Measurements from ENCODE around the gene LRRC51. TPM values are rescaled to one million over a fixed set of nuclear protein-coding genes. Genes with fewer than 3 reads are reported as not detected.

Gene LRRC51
- total RNA-seq, 4 donors from 2014 or later: 5.1 to 77.4 (median 6.7) TPM

DNA sequence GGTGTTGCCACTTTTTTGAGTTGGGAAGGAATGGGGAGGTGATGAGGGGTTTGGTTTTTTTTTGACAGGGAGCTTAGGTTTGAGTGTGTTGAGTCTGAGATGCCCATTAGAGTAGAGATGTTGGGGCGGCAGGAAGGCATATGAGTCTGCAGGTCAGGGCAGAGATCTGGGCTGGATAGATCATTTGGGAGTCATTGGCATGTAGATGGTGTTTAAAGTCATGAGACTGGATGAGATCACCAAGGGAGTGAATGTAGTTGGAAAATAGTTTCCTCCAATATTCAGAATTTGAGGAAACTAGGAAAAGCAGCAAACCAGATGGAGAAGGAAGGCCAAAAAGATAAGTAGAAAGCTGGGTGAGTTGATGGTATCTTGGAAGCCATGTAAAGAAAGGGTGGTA lies 33.9 kb downstream of the LRRC51 start:
- intact Hi-C loops (cut with DNase I; ENCODE audit: low total_unique reads): no loop called here
- Histone ChIP-seq H3K4me1 (peaks cover 0 to 17% (median 8%) of the 10 kb centered on the region in 4 donors), H3K27me3 (no peaks in the 10 kb centered on the region), H3K4me3 (no peak overlapping the region), H3K9me3 (no peaks in the 10 kb centered on the region), H3K36me3 (no peaks in the 10 kb centered on the region), H3K27ac (no peak overlapping the region)
- DNase-seq: no peak
- WGBS, 2 donors (ENCODE audit: low coverage in 1 of 2): 91 to 100% methylated on average over 1 of the region's 1 CpG
- in situ Hi-C loops (cut with MboI; ENCODE audit: low pct_ligation_motif_present in 1 of 4, low pct_unique_long_range_greater_than_20kb in 1 of 4, low sequenced_read_pairs in 3 of 4): no loop called here
- TF ChIP-seq POLR2AphosphoS5 (IDR thresholded peaks at IDR 0.05) (no peak), EP300 (IDR thresholded peaks at IDR 0.05; ENCODE audit: low read depth) (no peak)
- TF ChIP-seq, protein P1, sequence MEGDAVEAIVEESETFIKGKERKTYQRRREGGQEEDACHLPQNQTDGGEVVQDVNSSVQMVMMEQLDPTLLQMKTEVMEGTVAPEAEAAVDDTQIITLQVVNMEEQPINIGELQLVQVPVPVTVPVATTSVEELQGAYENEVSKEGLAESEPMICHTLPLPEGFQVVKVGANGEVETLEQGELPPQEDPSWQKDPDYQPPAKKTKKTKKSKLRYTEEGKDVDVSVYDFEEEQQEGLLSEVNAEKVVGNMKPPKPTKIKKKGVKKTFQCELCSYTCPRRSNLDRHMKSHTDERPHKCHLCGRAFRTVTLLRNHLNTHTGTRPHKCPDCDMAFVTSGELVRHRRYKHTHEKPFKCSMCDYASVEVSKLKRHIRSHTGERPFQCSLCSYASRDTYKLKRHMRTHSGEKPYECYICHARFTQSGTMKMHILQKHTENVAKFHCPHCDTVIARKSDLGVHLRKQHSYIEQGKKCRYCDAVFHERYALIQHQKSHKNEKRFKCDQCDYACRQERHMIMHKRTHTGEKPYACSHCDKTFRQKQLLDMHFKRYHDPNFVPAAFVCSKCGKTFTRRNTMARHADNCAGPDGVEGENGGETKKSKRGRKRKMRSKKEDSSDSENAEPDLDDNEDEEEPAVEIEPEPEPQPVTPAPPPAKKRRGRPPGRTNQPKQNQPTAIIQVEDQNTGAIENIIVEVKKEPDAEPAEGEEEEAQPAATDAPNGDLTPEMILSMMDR (IDR thresholded peaks at IDR 0.05): no peak

DNA sequence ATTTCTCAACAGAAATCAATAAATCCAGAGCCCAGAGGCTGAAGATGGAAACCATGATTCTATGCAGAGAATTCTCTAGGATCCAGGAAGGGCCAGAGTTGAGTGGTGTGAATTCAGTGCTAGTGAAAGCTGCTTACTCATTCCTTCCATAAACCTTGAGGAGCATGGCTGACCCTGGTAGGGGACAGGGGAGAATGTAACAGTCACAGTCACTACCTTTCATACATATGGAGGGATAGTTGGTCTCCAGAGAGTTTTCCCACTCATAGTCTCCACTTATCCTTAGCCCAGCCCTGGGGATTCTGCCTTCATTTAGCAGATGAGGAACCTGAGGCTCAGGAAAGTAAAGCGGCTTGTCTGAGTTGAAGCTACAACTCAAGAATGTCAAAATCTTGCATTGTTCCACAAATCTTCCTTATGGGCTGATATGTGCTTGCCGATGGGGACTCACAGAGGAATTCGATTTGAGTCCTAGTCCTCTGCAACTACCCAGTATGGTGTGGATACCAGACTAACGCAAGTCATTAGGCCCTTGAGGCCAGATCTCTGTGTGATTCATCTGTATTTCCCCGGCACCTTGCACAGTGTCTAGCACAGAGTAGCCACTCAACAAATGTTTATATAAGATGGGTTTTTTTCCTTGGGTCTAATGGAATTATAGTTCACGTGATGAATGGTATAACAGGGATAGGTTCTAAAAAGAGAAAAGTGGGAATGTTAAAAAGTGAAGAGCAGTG lies 35.5 kb downstream of the LRRC51 start:
- H3K9me3 ChIP-seq: no peaks in the 10 kb centered on the region
- H3K27me3 ChIP-seq: no peaks in the 10 kb centered on the region
- 92 to 95% methylated on average over 2 to 6 of the region's 6 CpGs for WGBS, 2 donors (ENCODE audit: low coverage in 1 of 2)
- in situ Hi-C loops (cut with MboI; ENCODE audit: low pct_ligation_motif_present in 1 of 4, low pct_unique_long_range_greater_than_20kb in 1 of 4, low sequenced_read_pairs in 3 of 4): no loop called here
- no peaks in the 10 kb centered on the region for H3K36me3 ChIP-seq
- no peak overlapping the region for H3K4me3 ChIP-seq
- no peak for DNase-seq
- TF ChIP-seq POLR2A (IDR thresholded peaks at IDR 0.05) (no peak), POLR2AphosphoS5 (IDR thresholded peaks at IDR 0.05) (no peak), EP300 (IDR thresholded peaks at IDR 0.05; ENCODE audit: low read depth) (no peak)
- TF ChIP-seq, protein P1 (IDR thresholded peaks at IDR 0.05): no peak
- intact Hi-C loops (cut with DNase I; ENCODE audit: low total_unique reads): no loop called here
- H3K4me1 ChIP-seq: peaks cover 0 to 13% (median 8%) of the 10 kb centered on the region in 4 donors
- H3K27ac ChIP-seq: no peak overlapping the region

DNA sequence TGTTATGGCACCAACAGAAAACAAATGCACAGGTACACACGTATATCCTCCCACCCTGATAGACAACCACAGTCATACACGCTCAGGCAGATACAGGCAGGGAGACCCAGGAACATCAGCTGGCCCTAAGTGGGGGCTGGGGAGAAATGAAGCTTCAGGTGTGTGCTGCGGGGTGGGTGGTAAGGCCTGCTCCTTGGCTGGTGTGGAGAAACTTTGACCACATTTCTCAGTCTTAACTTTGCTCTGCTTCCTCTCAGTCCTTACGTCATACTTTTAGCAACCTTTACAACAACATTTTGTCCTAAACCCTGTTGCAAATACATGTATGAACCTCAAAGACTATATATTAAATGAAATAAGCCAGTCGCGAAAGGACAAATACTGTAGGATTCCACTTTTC lies 38.5 kb downstream of the LRRC51 start:
- no peaks in the 10 kb centered on the region for H3K27me3 ChIP-seq
- H3K36me3 ChIP-seq: no peaks in the 10 kb centered on the region
- intact Hi-C loops (cut with DNase I; ENCODE audit: low total_unique reads) (no loop called here), in situ Hi-C loops (cut with MboI; ENCODE audit: low pct_ligation_motif_present in 1 of 4, low pct_unique_long_range_greater_than_20kb in 1 of 4, low sequenced_read_pairs in 3 of 4) (no loop called here)
- H3K4me1 ChIP-seq: no peaks in the 10 kb centered on the region
- H3K4me3 ChIP-seq: no peak overlapping the region
- no peak for TF ChIP-seq EP300 (IDR thresholded peaks at IDR 0.05; ENCODE audit: low read depth)
- TF ChIP-seq POLR2AphosphoS5 (IDR thresholded peaks at IDR 0.05): no peak
- no peak for TF ChIP-seq POLR2A (IDR thresholded peaks at IDR 0.05)
- TF ChIP-seq, protein P1 (IDR thresholded peaks at IDR 0.05): no peak
- WGBS, 2 donors (ENCODE audit: low coverage in 1 of 2): 61 to 76% methylated on average over 3 to 6 of the region's 6 CpGs
- H3K9me3 ChIP-seq: no peaks in the 10 kb centered on the region
- no peak overlapping the region for H3K27ac ChIP-seq
- no peak for DNase-seq

DNA sequence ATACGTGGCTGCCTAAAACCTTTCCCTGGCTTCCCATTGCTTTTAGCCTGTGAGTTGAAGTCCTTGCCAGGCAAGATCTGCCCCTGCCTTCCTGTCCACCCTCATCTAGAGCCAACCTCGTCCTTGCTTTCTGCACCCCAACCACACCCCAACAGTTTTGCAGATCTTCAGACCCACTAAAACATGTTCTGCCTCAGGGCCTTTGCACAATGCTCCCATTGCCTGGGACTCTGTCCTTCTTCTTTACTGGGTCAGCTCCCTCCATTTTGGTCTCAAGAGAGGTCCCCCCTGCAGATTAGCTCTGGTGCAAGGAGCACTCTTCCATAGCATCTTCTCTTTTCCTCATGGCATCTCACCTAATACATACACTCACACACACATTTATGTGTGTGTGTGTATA lies 40.3 kb downstream of the LRRC51 start:
- WGBS, 2 donors (ENCODE audit: low coverage in 1 of 2): 75 to 80% methylated on average over 2 of the region's 2 CpGs
- H3K4me3 ChIP-seq: no peak overlapping the region
- in situ Hi-C loops (cut with MboI; ENCODE audit: low pct_ligation_motif_present in 1 of 4, low pct_unique_long_range_greater_than_20kb in 1 of 4, low sequenced_read_pairs in 3 of 4): no loop called here
- H3K27ac ChIP-seq: no peak overlapping the region
- no peaks in the 10 kb centered on the region for H3K36me3 ChIP-seq
- intact Hi-C loops (cut with DNase I; ENCODE audit: low total_unique reads): loop anchor here (10.0 kb wide), 1 partner anchor 546 kb away; no protein-coding TSS in a partner anchor
- H3K4me1 ChIP-seq: no peaks in the 10 kb centered on the region
- TF ChIP-seq POLR2AphosphoS5 (IDR thresholded peaks at IDR 0.05) (no peak), POLR2A (IDR thresholded peaks at IDR 0.05) (no peak), EP300 (IDR thresholded peaks at IDR 0.05; ENCODE audit: low read depth) (no peak)
- TF ChIP-seq, protein P1 (IDR thresholded peaks at IDR 0.05): no peak
- no peaks in the 10 kb centered on the region for H3K9me3 ChIP-seq
- DNase-seq: no peak
- H3K27me3 ChIP-seq: no peaks in the 10 kb centered on the region

All from transverse colon (tissue), 4 donors.